ENCODE measurements around the gene NOTCH4. TPM values are rescaled to one million over a fixed set of nuclear protein-coding genes. Genes with fewer than 3 reads are reported as not detected.
"Not testable (repeated sequence)": the region's sequence is repeated elsewhere in the genome, so short reads cannot be mapped to it uniquely, and the experiment has no call there.

NOTCH4 gene
- total RNA-seq, 2 experiments from 2014 or later, result 0.15 to 0.60 TPM

GRCh38 chr6:32189742-32190053, 34.2 kb downstream of the NOTCH4 start:
- H3K27me3 Mint-ChIP-seq, result no peaks in the 10 kb centered on the region
- no peak for DNase-seq
- peak overlapping the region; percentile 77 for H3K27ac Mint-ChIP-seq
- H3K4me1 Mint-ChIP-seq, result peaks cover 61% of the 10 kb centered on the region
- POLR2A ChIA-PET, result interaction anchor here (0.6 to 10.5 kb wide), 4 partner anchors 10 to 782 kb away, joined by 3 to 155 read pairs (median 8); partner anchors contain the start of genes AGPAT1, ATF6B and RNF5
- H3K36me3 Mint-ChIP-seq (ENCODE audit: low read depth), result peaks cover 65% of the 10 kb centered on the region
- H3K9me3 Mint-ChIP-seq, result no peaks in the 10 kb centered on the region
- CTCF ChIA-PET, result interaction anchor here (1.2 kb wide), 1 partner anchor 10 kb away, joined by 6 read pairs; no protein-coding TSS in a partner anchor
- peak overlapping the region; percentile 86 for H3K4me3 Mint-ChIP-seq

- Mint-ChIP-seq H3K36me3 (ENCODE audit: low read depth) (peaks cover 67% of the 10 kb centered on the region), H3K27me3 (no peaks in the 10 kb centered on the region), H3K9me3 (no peaks in the 10 kb centered on the region), H3K4me1 (peaks cover 56% of the 10 kb centered on the region), H3K27ac (peak overlapping the region; percentile 77), H3K4me3 (peak overlapping the region; percentile 86)
- POLR2A ChIA-PET, result interaction anchor here (1.1 to 10.5 kb wide), 2 partner anchors 10 to 782 kb away, joined by 3 to 155 read pairs; partner anchors contain the start of genes AGPAT1 and RNF5
- no peak for DNase-seq
- CTCF ChIA-PET, result no interaction called here
These were observed 34.7 kb downstream of the NOTCH4 start for GRCh38 chr6:32189069-32189741.

GRCh38 chr6:32188381-32189068, 35.3 kb downstream of the NOTCH4 start:
- Mint-ChIP-seq H3K9me3 (no peaks in the 10 kb centered on the region), H3K4me3 (peak overlapping the region; percentile 86), H3K27me3 (no peaks in the 10 kb centered on the region), H3K4me1 (peaks cover 50% of the 10 kb centered on the region), H3K27ac (peak overlapping the region; percentile 77), H3K36me3 (ENCODE audit: low read depth) (peaks cover 73% of the 10 kb centered on the region)
- ChIA-PET CTCF (interaction anchor here (0.5 kb wide), 1 partner anchor 1382 kb away, joined by 3 read pairs; no protein-coding TSS in a partner anchor), POLR2A (interaction anchor here (1.1 to 10.5 kb wide), 2 partner anchors 9 to 783 kb away, joined by 3 to 155 read pairs; partner anchors contain the start of genes AGPAT1 and RNF5)
- no peak for DNase-seq

GRCh38 chr6:32187725-32188380, 36.0 kb downstream of the NOTCH4 start:
- Mint-ChIP-seq H3K4me1 (peaks cover 43% of the 10 kb centered on the region), H3K4me3 (peak overlapping the region; percentile 41), H3K36me3 (ENCODE audit: low read depth) (peaks cover 77% of the 10 kb centered on the region), H3K27ac (peak overlapping the region; percentile 91)
- H3K9me3 Mint-ChIP-seq, DNase-seq, H3K27me3 Mint-ChIP-seq: not testable (repeated sequence)
- CTCF ChIA-PET, result interaction anchor here (0.5 kb wide), 1 partner anchor 1383 kb away, joined by 3 read pairs; no protein-coding TSS in a partner anchor
- POLR2A ChIA-PET, result interaction anchor here (10.5 kb wide), 1 partner anchor 8 kb away, joined by 155 read pairs; the partner anchor contains the start of genes AGPAT1 and RNF5

- peak overlapping the region; percentile 41 for H3K4me3 Mint-ChIP-seq
- ChIA-PET POLR2A (interaction anchor here (10.5 kb wide), 1 partner anchor 8 kb away, joined by 155 read pairs; the partner anchor contains the start of genes AGPAT1 and RNF5), CTCF (no interaction called here)
- DNase-seq, result no peak
- H3K4me1 Mint-ChIP-seq, result peaks cover 43% of the 10 kb centered on the region
- no peaks in the 10 kb centered on the region for H3K27me3 Mint-ChIP-seq
- H3K36me3 Mint-ChIP-seq (ENCODE audit: low read depth), result peaks cover 75% of the 10 kb centered on the region
- peak overlapping the region; percentile 91 for H3K27ac Mint-ChIP-seq
- H3K9me3 Mint-ChIP-seq, result no peaks in the 10 kb centered on the region
These were observed 36.7 kb downstream of the NOTCH4 start for GRCh38 chr6:32187009-32187709.

- CTCF ChIA-PET, H3K9me3 Mint-ChIP-seq, DNase-seq, H3K27me3 Mint-ChIP-seq: not testable (repeated sequence)
- POLR2A ChIA-PET, result interaction anchor here (10.5 kb wide), 1 partner anchor 7 kb away, joined by 155 read pairs; the partner anchor contains the start of genes AGPAT1 and RNF5
- peak overlapping the region; percentile 28 for H3K4me3 Mint-ChIP-seq
- H3K4me1 Mint-ChIP-seq, result peaks cover 41% of the 10 kb centered on the region
- peak overlapping the region; percentile 91 for H3K27ac Mint-ChIP-seq
- H3K36me3 Mint-ChIP-seq (ENCODE audit: low read depth), result peaks cover 70% of the 10 kb centered on the region
These were observed 37.6 kb downstream of the NOTCH4 start for GRCh38 chr6:32186151-32186840.

GRCh38 chr6:32185681-32186131, 38.2 kb downstream of the NOTCH4 start:
- Mint-ChIP-seq H3K27ac (peak overlapping the region; percentile 91), H3K36me3 (ENCODE audit: low read depth) (peaks cover 71% of the 10 kb centered on the region), H3K4me3 (peak overlapping the region; percentile 28), H3K4me1 (peaks cover 43% of the 10 kb centered on the region)
- H3K9me3 Mint-ChIP-seq, H3K27me3 Mint-ChIP-seq, CTCF ChIA-PET: not testable (repeated sequence)
- peak; percentile 73 for DNase-seq
- POLR2A ChIA-PET, result interaction anchor here (10.5 kb wide), 1 partner anchor 6 kb away, joined by 155 read pairs; the partner anchor contains the start of genes AGPAT1 and RNF5

- ChIA-PET POLR2A (no interaction called here), CTCF (no interaction called here)
- H3K36me3 Mint-ChIP-seq (ENCODE audit: low read depth), result peaks cover 72% of the 10 kb centered on the region
- peak within 1 kb of the TSS; percentile 31 for H3K27ac Mint-ChIP-seq
- H3K9me3 Mint-ChIP-seq, result no peaks in the 10 kb centered on the region
- no peak for DNase-seq
- no peaks in the 10 kb centered on the region for H3K27me3 Mint-ChIP-seq
- H3K4me1 Mint-ChIP-seq, result peaks cover 55% of the 10 kb centered on the region
- H3K4me3 Mint-ChIP-seq, result no peak within 1 kb of the TSS
These were observed 39.7 kb downstream of the NOTCH4 start, which contains the start of gene AGER for GRCh38 chr6:32184084-32184640. Gene AGER (minus strand): TSS chr6:32184253. CDS start chr6:32184222, 31 bp downstream.

- Mint-ChIP-seq H3K9me3 (no peaks in the 10 kb centered on the region), H3K36me3 (ENCODE audit: low read depth) (peaks cover 72% of the 10 kb centered on the region), H3K4me3 (no peak overlapping the region), H3K27ac (no peak overlapping the region), H3K27me3 (no peaks in the 10 kb centered on the region), H3K4me1 (peaks cover 55% of the 10 kb centered on the region)
- no peak for DNase-seq
- CTCF ChIA-PET, result no interaction called here
- POLR2A ChIA-PET, result interaction anchor here (8.0 kb wide), 1 partner anchor 8 kb away, joined by 155 read pairs; the partner anchor contains the start of genes GPSM3 and PBX2
These were observed 40.3 kb downstream of the NOTCH4 start for GRCh38 chr6:32183483-32184083.

- Mint-ChIP-seq H3K4me1 (peaks cover 52% of the 10 kb centered on the region), H3K27ac (peak overlapping the region; percentile 23), H3K27me3 (no peaks in the 10 kb centered on the region), H3K9me3 (no peaks in the 10 kb centered on the region), H3K4me3 (no peak overlapping the region), H3K36me3 (ENCODE audit: low read depth) (peaks cover 69% of the 10 kb centered on the region)
- DNase-seq, result no peak
- ChIA-PET CTCF (interaction anchor here (0.6 kb wide), 1 partner anchor 62 kb away, joined by 3 read pairs; no protein-coding TSS in a partner anchor), POLR2A (interaction anchor here (8.0 kb wide), 1 partner anchor 8 kb away, joined by 155 read pairs; the partner anchor contains the start of genes GPSM3 and PBX2)
These were observed 40.8 kb downstream of the NOTCH4 start for GRCh38 chr6:32183030-32183429.

- Mint-ChIP-seq H3K4me3 (no peak overlapping the region), H3K36me3 (ENCODE audit: low read depth) (peaks cover 65% of the 10 kb centered on the region), H3K27me3 (no peaks in the 10 kb centered on the region), H3K4me1 (peaks cover 48% of the 10 kb centered on the region), H3K27ac (peak overlapping the region; percentile 23), H3K9me3 (no peaks in the 10 kb centered on the region)
- no peak for DNase-seq
- ChIA-PET POLR2A (interaction anchor here (8.0 kb wide), 1 partner anchor 9 kb away, joined by 155 read pairs; the partner anchor contains the start of genes GPSM3 and PBX2), CTCF (interaction anchor here (0.6 to 1.2 kb wide), 2 partner anchors 13 to 63 kb away, joined by 3 to 4 read pairs; no protein-coding TSS in a partner anchor)
These were observed 41.3 kb downstream of the NOTCH4 start for GRCh38 chr6:32182555-32182981.
